Naive B cell (primary cell): ENCODE results near the gene TUFT1. TPM values are rescaled to one million over a fixed set of nuclear protein-coding genes. Genes with fewer than 3 reads are reported as not detected.

Experiments
- ATAC-seq, 2 donors: fragments of 150-1000 bp; cut with Tn5 transposase; 2 replicates each; pipeline ENCODE4 v1.10.0; 2021; ENCODE audit warnings: low read depth in 2 of 2, mild to moderate bottlenecking in 2 of 2, moderate library complexity in 2 of 2
- DNase-seq: peaks from one replicate; pipeline ENCODE4 v3.0.0; 2022
- H3K27ac Mint-ChIP-seq, 6 donors: one replicate each; pipeline ENCODE4 v1.8.0; 2020 to 2022; ENCODE audit warnings: mild to moderate bottlenecking in 6 of 6, mixed read lengths in 6 of 6, moderate library complexity in 5 of 6, inconsistent platforms in 2 of 6
- H3K27me3 Mint-ChIP-seq, 3 donors: one replicate each; pipeline ENCODE4 v1.8.0; 2021 to 2022; ENCODE audit warnings: mixed read lengths in 3 of 3, mild to moderate bottlenecking in 1 of 3
- H3K36me3 Mint-ChIP-seq, 2 donors: one replicate each; pipeline ENCODE4 v1.8.0; 2020 to 2022; ENCODE audit warnings: mixed read lengths in 2 of 2, inconsistent platforms in 1 of 2, mild to moderate bottlenecking in 1 of 2
- H3K4me1 Mint-ChIP-seq, 3 donors: one replicate each; pipeline ENCODE4 v1.8.0; 2020 to 2022; ENCODE audit warnings: mixed read lengths in 3 of 3, inconsistent platforms in 1 of 3, mild to moderate bottlenecking in 1 of 3, moderate library complexity in 1 of 3
- H3K4me3 Mint-ChIP-seq, 8 donors: one replicate each; pipeline ENCODE4 v1.8.0; 2020 to 2022; ENCODE audit warnings: mild to moderate bottlenecking in 8 of 8, mixed read lengths in 8 of 8, moderate library complexity in 8 of 8, inconsistent platforms in 2 of 8
- H3K9me3 Mint-ChIP-seq, 7 donors: one replicate each; pipeline ENCODE4 v1.8.0; 2020 to 2022; ENCODE audit warnings: mixed read lengths in 7 of 7, mild to moderate bottlenecking in 5 of 7, inconsistent platforms in 2 of 7, moderate library complexity in 1 of 7
- polyA plus RNA-seq, 6 donors: library from polyadenylated mRNA; unstranded; fragments of 300-500 nt; fragmentation: Illumina TruSeq; gene quantifications; one replicate each; pipeline ENCODE4 v1.2.3, GENCODE V29; 2021; ENCODE audit warnings: low read depth in 6 of 6

Gene TUFT1
- polyA plus RNA-seq = 1 to 10 TPM in 4 of 6 donors, under 1 TPM in 1, not detected in 1; 0.43 to 1.6 (median 1.1) TPM

- ATAC-seq = peak; percentile 98
- peak within 1 kb of the TSS; percentile 91 to 98 (median 98) for H3K4me3 Mint-ChIP-seq
- no peaks in the 10 kb centered on the region for H3K36me3 Mint-ChIP-seq
- H3K4me1 Mint-ChIP-seq = peaks cover 13 to 28% (median 27%) of the 10 kb centered on the region in 3 donors
- DNase-seq = peak; percentile 94
- peaks cover 20 to 43% (median 24%) of the 10 kb centered on the region in 3 donors for H3K27me3 Mint-ChIP-seq
- H3K9me3 Mint-ChIP-seq = no peaks in the 10 kb centered on the region
- peak within 1 kb of the TSS; percentile 73 to 96 (median 86) for H3K27ac Mint-ChIP-seq
Measured at GRCh38 chr1:151540021-151540981, at the start of gene TUFT1. TSS of gene TUFT1 (plus strand) at chr1:151540309. CDS start at chr1:151540367, 58 bp downstream.

GRCh38 chr1:151491641-151492040, 48.5 kb upstream of the TUFT1 start:
- no peak overlapping the region for H3K27ac Mint-ChIP-seq

GRCh38 chr1:151492120-151492519, 48.0 kb upstream of the TUFT1 start:
- ATAC-seq = no peak
- Mint-ChIP-seq H3K36me3 (no peaks in the 10 kb centered on the region), H3K4me1 (no peaks in the 10 kb centered on the region), H3K9me3 (no peaks in the 10 kb centered on the region), H3K4me3 (no peak overlapping the region), H3K27ac (peak overlapping the region in 1 of 6 donors; percentile 12), H3K27me3 (peaks cover 0 to 5% (median 0%) of the 10 kb centered on the region in 3 donors)
- no peak for DNase-seq

More at GRCh38 chr1:151491641-151492040, 48.5 kb upstream of the TUFT1 start:
- DNase-seq (no peak), ATAC-seq (no peak)
- H3K4me3 Mint-ChIP-seq = no peak overlapping the region
- H3K9me3 Mint-ChIP-seq = no peaks in the 10 kb centered on the region
- H3K27me3 Mint-ChIP-seq = peaks cover 0 to 5% (median 1%) of the 10 kb centered on the region in 3 donors
- no peaks in the 10 kb centered on the region for H3K36me3 Mint-ChIP-seq
- no peaks in the 10 kb centered on the region for H3K4me1 Mint-ChIP-seq

GRCh38 chr1:151493042-151493441, 47.1 kb upstream of the TUFT1 start:
- no peaks in the 10 kb centered on the region for H3K9me3 Mint-ChIP-seq
- H3K36me3 Mint-ChIP-seq = no peaks in the 10 kb centered on the region
- ATAC-seq (no peak), DNase-seq (no peak)
- H3K27me3 Mint-ChIP-seq = peaks cover 0 to 6% (median 1%) of the 10 kb centered on the region in 3 donors
- no peaks in the 10 kb centered on the region for H3K4me1 Mint-ChIP-seq
- H3K27ac Mint-ChIP-seq = peak overlapping the region in 2 of 6 donors; percentile 1 to 34
- H3K4me3 Mint-ChIP-seq = no peak overlapping the region

- H3K4me3 Mint-ChIP-seq = no peak overlapping the region
- H3K36me3 Mint-ChIP-seq = no peaks in the 10 kb centered on the region
- no peaks in the 10 kb centered on the region for H3K9me3 Mint-ChIP-seq
- no peaks in the 10 kb centered on the region for H3K4me1 Mint-ChIP-seq
- ATAC-seq = no peak
- H3K27ac Mint-ChIP-seq = no peak overlapping the region
- H3K27me3 Mint-ChIP-seq = peaks cover 7 to 11% (median 8%) of the 10 kb centered on the region in 3 donors
- no peak for DNase-seq
Measured at GRCh38 chr1:151494741-151495281, 45.3 kb upstream of the TUFT1 start.

GRCh38 chr1:151495316-151495715, 44.8 kb upstream of the TUFT1 start:
- H3K4me1 Mint-ChIP-seq = no peaks in the 10 kb centered on the region
- peak overlapping the region in 1 of 6 donors; percentile 52 for H3K27ac Mint-ChIP-seq
- no peak for DNase-seq
- H3K27me3 Mint-ChIP-seq = peaks cover 7 to 11% (median 8%) of the 10 kb centered on the region in 3 donors
- H3K9me3 Mint-ChIP-seq = no peaks in the 10 kb centered on the region
- no peak for ATAC-seq
- no peak overlapping the region for H3K4me3 Mint-ChIP-seq
- no peaks in the 10 kb centered on the region for H3K36me3 Mint-ChIP-seq

- Mint-ChIP-seq H3K27me3 (peaks cover 7 to 11% (median 8%) of the 10 kb centered on the region in 3 donors), H3K4me1 (no peaks in the 10 kb centered on the region), H3K27ac (no peak overlapping the region), H3K4me3 (no peak overlapping the region), H3K9me3 (no peaks in the 10 kb centered on the region), H3K36me3 (no peaks in the 10 kb centered on the region)
- ATAC-seq (no peak), DNase-seq (no peak)
Measured at GRCh38 chr1:151499365-151499764, 40.7 kb upstream of the TUFT1 start.

GRCh38 chr1:151499930-151500329, 40.2 kb upstream of the TUFT1 start:
- no peak for ATAC-seq
- Mint-ChIP-seq H3K27me3 (peaks cover 7 to 11% (median 8%) of the 10 kb centered on the region in 3 donors), H3K36me3 (no peaks in the 10 kb centered on the region), H3K4me3 (no peak overlapping the region), H3K4me1 (no peaks in the 10 kb centered on the region), H3K9me3 (no peaks in the 10 kb centered on the region), H3K27ac (no peak overlapping the region)
- DNase-seq = no peak

GRCh38 chr1:151501474-151501873, 38.6 kb upstream of the TUFT1 start:
- no peak for ATAC-seq

GRCh38 chr1:151502035-151502700, 37.9 kb upstream of the TUFT1 start:
- no peaks in the 10 kb centered on the region for H3K36me3 Mint-ChIP-seq
- DNase-seq = no peak
- H3K27me3 Mint-ChIP-seq = peaks cover 7 to 11% (median 8%) of the 10 kb centered on the region in 3 donors
- H3K27ac Mint-ChIP-seq = no peak overlapping the region
- no peaks in the 10 kb centered on the region for H3K9me3 Mint-ChIP-seq
- no peak for ATAC-seq
- no peaks in the 10 kb centered on the region for H3K4me1 Mint-ChIP-seq
- no peak overlapping the region for H3K4me3 Mint-ChIP-seq

More at GRCh38 chr1:151501474-151501873, 38.6 kb upstream of the TUFT1 start:
- Mint-ChIP-seq H3K36me3 (no peaks in the 10 kb centered on the region), H3K27ac (no peak overlapping the region), H3K4me1 (no peaks in the 10 kb centered on the region), H3K4me3 (no peak overlapping the region), H3K27me3 (peaks cover 7 to 11% (median 8%) of the 10 kb centered on the region in 3 donors), H3K9me3 (no peaks in the 10 kb centered on the region)
- DNase-seq = no peak

- Mint-ChIP-seq H3K27me3 (peaks cover 6 to 10% (median 7%) of the 10 kb centered on the region in 3 donors), H3K27ac (peak overlapping the region in 2 of 6 donors; percentile 55 to 68), H3K4me1 (no peaks in the 10 kb centered on the region), H3K9me3 (no peaks in the 10 kb centered on the region), H3K36me3 (no peaks in the 10 kb centered on the region), H3K4me3 (peak overlapping the region in 1 of 8 donors; percentile 7)
- DNase-seq = no peak
- no peak for ATAC-seq
Measured at GRCh38 chr1:151502859-151503780, 37.0 kb upstream of the TUFT1 start.

GRCh38 chr1:151504252-151504651, 35.9 kb upstream of the TUFT1 start:
- Mint-ChIP-seq H3K4me1 (no peaks in the 10 kb centered on the region), H3K4me3 (no peak overlapping the region), H3K36me3 (no peaks in the 10 kb centered on the region), H3K9me3 (no peaks in the 10 kb centered on the region), H3K27me3 (no peaks in the 10 kb centered on the region), H3K27ac (no peak overlapping the region)
- DNase-seq (no peak), ATAC-seq (no peak)
